Body of pancreas (tissue), 4 donors: ENCODE results near the gene HLA-B.

Experiments
- POLR2A ChIP-seq, 3 donors: fragments of 450-650 bp; IDR thresholded peaks; one replicate each; pipeline ENCODE4 v1.6.1; 2016; ENCODE audit warnings: antibody characterized with exemption in 3 of 3, mild to moderate bottlenecking in 2 of 3
- TF ChIP-seq, protein P1 (sequence below), 7 experiments: fragments of 450-650 bp in 4 of 7; fragments of 200-600 bp in 3 of 7; sonication (generic) in 3 of 7; IDR thresholded peaks; one replicate each; pipeline ENCODE4 v1.5.1; 2016 to 2019; ENCODE audit warnings: antibody characterized with exemption in 7 of 7

DNA sequence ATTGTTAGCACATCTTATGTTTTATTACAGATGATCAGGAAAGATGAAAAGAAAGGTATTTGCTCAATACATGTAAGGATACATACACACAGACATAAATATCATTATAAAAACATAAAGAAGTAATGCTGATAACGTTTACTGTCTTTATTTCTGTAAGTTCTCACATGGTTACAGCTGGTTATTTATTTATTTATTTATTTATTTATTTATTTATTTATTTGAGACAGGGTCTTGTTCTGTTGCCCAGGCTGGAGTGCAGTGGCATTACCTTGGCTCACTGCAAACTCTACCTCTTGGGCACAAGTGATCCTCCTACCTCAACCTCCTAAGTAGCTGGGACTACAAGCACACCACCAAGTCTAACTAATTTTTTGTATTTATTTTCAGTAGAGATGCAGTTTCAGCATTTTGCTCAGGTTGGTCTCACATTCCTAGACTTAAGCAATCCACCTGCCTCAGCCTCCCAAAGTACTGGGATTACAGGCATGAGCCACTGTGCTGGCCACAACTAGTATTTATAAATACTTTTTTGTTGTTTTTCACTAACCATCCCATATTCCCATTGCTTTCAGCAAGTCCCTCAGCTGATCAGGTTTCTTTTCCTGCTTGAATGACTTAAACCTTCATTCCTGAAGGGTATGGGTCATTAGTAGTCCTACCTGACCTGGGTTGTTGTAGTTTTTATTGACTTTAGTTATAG lies 35.8 kb downstream of the HLA-B start:
- TF ChIP-seq, protein P1, sequence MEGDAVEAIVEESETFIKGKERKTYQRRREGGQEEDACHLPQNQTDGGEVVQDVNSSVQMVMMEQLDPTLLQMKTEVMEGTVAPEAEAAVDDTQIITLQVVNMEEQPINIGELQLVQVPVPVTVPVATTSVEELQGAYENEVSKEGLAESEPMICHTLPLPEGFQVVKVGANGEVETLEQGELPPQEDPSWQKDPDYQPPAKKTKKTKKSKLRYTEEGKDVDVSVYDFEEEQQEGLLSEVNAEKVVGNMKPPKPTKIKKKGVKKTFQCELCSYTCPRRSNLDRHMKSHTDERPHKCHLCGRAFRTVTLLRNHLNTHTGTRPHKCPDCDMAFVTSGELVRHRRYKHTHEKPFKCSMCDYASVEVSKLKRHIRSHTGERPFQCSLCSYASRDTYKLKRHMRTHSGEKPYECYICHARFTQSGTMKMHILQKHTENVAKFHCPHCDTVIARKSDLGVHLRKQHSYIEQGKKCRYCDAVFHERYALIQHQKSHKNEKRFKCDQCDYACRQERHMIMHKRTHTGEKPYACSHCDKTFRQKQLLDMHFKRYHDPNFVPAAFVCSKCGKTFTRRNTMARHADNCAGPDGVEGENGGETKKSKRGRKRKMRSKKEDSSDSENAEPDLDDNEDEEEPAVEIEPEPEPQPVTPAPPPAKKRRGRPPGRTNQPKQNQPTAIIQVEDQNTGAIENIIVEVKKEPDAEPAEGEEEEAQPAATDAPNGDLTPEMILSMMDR (IDR thresholded peaks at IDR 0.05) = no peak
- TF ChIP-seq POLR2A (IDR thresholded peaks at IDR 0.05) = no peak
